Liver (tissue), 3 donors: Measurements from ENCODE around the gene AHCY.

Experiments
- GABPA ChIP-seq, 2 donors: IDR thresholded peaks in 1 of 2; conservative IDR thresholded peaks in 1 of 2; 2 replicates each; pipeline ENCODE4 v1.6.1; 2016; ENCODE audit warnings: antibody characterized with exemption in 2 of 2, mild to moderate bottlenecking in 1 of 2, moderate library complexity in 1 of 2
- RAD21 ChIP-seq, 2 donors: IDR thresholded peaks; 2 replicates each; pipeline ENCODE4 v1.6.1; 2016; ENCODE audit warnings: antibody characterized with exemption in 2 of 2, mild to moderate bottlenecking in 2 of 2
- RXRA ChIP-seq, 2 donors: IDR thresholded peaks; 2 replicates each; pipeline ENCODE4 v1.6.1; 2017 to 2018; ENCODE audit warnings: antibody characterized with exemption in 2 of 2, mild to moderate bottlenecking in 1 of 2
- SP1 ChIP-seq: IDR thresholded peaks from 2 replicates; pipeline ENCODE4 v1.6.1; 2018; ENCODE audit warnings: antibody characterized with exemption, mild to moderate bottlenecking
- TAF1 ChIP-seq: conservative IDR thresholded peaks from 2 replicates; pipeline ENCODE4 v1.6.1; 2016; ENCODE audit warnings: antibody characterized with exemption, mild to moderate bottlenecking
- YY1 ChIP-seq: IDR thresholded peaks from 2 replicates; pipeline ENCODE4 v1.6.1; 2016; ENCODE audit warnings: antibody characterized with exemption, mild to moderate bottlenecking
- TF ChIP-seq, protein P1 (sequence below): fragments of 150-350 bp; IDR thresholded peaks from 2 replicates; pipeline ENCODE4 v1.5.1; 2017; ENCODE audit warnings: improper control_type of control experiment, low read depth, low read length; ENCODE audit not compliant: missing input control
- TF ChIP-seq, protein P2 (sequence below): IDR thresholded peaks from 2 replicates; pipeline ENCODE4 v1.6.1; 2016; ENCODE audit warnings: antibody characterized with exemption
- donor health status: healthy.
- donor health status: healthy.

DNA sequence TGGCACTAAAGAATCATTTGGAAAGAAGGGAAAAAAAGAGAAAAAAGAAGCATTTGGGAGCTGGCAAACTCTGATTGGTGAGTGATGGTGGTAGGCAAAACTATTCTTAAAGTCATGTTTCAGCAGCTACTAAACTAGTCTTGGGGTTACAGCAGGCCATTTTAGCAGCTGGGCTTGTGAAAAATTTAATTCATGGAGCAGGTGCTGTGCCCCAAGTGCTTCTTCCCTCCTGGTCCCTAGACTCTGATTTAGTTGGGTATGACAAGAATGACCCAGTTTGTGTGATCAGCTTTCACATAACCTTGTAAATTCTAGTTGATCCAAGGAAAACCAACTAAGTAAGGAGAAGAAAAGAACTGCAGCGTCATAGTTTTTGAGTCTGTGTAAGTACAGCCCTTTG is 63.0 kb downstream of the AHCY start:
- TF ChIP-seq, protein P1, sequence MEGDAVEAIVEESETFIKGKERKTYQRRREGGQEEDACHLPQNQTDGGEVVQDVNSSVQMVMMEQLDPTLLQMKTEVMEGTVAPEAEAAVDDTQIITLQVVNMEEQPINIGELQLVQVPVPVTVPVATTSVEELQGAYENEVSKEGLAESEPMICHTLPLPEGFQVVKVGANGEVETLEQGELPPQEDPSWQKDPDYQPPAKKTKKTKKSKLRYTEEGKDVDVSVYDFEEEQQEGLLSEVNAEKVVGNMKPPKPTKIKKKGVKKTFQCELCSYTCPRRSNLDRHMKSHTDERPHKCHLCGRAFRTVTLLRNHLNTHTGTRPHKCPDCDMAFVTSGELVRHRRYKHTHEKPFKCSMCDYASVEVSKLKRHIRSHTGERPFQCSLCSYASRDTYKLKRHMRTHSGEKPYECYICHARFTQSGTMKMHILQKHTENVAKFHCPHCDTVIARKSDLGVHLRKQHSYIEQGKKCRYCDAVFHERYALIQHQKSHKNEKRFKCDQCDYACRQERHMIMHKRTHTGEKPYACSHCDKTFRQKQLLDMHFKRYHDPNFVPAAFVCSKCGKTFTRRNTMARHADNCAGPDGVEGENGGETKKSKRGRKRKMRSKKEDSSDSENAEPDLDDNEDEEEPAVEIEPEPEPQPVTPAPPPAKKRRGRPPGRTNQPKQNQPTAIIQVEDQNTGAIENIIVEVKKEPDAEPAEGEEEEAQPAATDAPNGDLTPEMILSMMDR, result no peak
- no peak for TF ChIP-seq GABPA (IDR thresholded peaks at IDR 0.05 in 1 of 2, conservative IDR thresholded peaks at IDR 0.05 in 1 of 2)
- no peak for TF ChIP-seq TAF1
- TF ChIP-seq RAD21 (IDR thresholded peaks at IDR 0.05), result no peak
- no peak for TF ChIP-seq YY1
- no peak for TF ChIP-seq SP1
- no peak for TF ChIP-seq RXRA (IDR thresholded peaks at IDR 0.05)
- TF ChIP-seq, protein P2, sequence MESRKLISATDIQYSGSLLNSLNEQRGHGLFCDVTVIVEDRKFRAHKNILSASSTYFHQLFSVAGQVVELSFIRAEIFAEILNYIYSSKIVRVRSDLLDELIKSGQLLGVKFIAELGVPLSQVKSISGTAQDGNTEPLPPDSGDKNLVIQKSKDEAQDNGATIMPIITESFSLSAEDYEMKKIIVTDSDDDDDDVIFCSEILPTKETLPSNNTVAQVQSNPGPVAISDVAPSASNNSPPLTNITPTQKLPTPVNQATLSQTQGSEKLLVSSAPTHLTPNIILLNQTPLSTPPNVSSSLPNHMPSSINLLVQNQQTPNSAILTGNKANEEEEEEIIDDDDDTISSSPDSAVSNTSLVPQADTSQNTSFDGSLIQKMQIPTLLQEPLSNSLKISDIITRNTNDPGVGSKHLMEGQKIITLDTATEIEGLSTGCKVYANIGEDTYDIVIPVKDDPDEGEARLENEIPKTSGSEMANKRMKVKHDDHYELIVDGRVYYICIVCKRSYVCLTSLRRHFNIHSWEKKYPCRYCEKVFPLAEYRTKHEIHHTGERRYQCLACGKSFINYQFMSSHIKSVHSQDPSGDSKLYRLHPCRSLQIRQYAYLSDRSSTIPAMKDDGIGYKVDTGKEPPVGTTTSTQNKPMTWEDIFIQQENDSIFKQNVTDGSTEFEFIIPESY, result no peak
